HG02840 (cell line): ENCODE data around the gene DOCK2.
"Not testable (repeated sequence)": the region's sequence is repeated elsewhere in the genome, so short reads cannot be mapped to it uniquely, and the experiment has no call there.

ENCODE experiments used
- ATAC-seq: cut with Tn5 transposase; IDR thresholded peaks from one replicate; pipeline ENCODE4 v1.9.1; 2021; ENCODE audit warnings: mild to moderate bottlenecking, moderate library complexity, moderate number of reproducible peaks; ENCODE audit not compliant: unreplicated experiment, low FRiP score

The DOCK2 gene

GRCh38 chr5:169637085-169637548, at the start of gene DOCK2:
DOCK2 (plus strand) TSS chr5:169637275; CDS start chr5:169637327, 52 bp downstream.
- peak; percentile 90 for ATAC-seq

GRCh38 chr5:169590602-169591001, 46.5 kb upstream of the DOCK2 start:
- no peak for ATAC-seq

GRCh38 chr5:169591636-169592035, 45.4 kb upstream of the DOCK2 start:
- ATAC-seq = no peak

- ATAC-seq = no peak
Observed at GRCh38 chr5:169592937-169593650, 44.0 kb upstream of the DOCK2 start.

GRCh38 chr5:169595172-169595820, 41.8 kb upstream of the DOCK2 start:
- ATAC-seq = no peak

- ATAC-seq = no peak
Observed at GRCh38 chr5:169599451-169599850, 37.6 kb upstream of the DOCK2 start.

GRCh38 chr5:169602535-169602934, 34.5 kb upstream of the DOCK2 start:
- ATAC-seq = no peak

- ATAC-seq = no peak
Observed at GRCh38 chr5:169606279-169606678, 30.8 kb upstream of the DOCK2 start.

- no peak for ATAC-seq
Observed at GRCh38 chr5:169607882-169608281, 29.2 kb upstream of the DOCK2 start.

GRCh38 chr5:169609716-169610115, 27.4 kb upstream of the DOCK2 start:
- no peak for ATAC-seq

GRCh38 chr5:169610606-169611005, 26.5 kb upstream of the DOCK2 start:
- ATAC-seq = no peak

- ATAC-seq = no peak
Observed at GRCh38 chr5:169615561-169615960, 21.5 kb upstream of the DOCK2 start.

- ATAC-seq = not testable (repeated sequence)
Observed at GRCh38 chr5:169624307-169624706, 12.8 kb upstream of the DOCK2 start.

- ATAC-seq = no peak
Observed at GRCh38 chr5:169626779-169627178, 10.3 kb upstream of the DOCK2 start.

- no peak for ATAC-seq
Observed at GRCh38 chr5:169627551-169627950, 9.5 kb upstream of the DOCK2 start.

GRCh38 chr5:169628892-169629291, 8.2 kb upstream of the DOCK2 start:
- ATAC-seq = no peak

- no peak for ATAC-seq
Observed at GRCh38 chr5:169629847-169630548, 7.1 kb upstream of the DOCK2 start.

GRCh38 chr5:169631360-169631759, 5.7 kb upstream of the DOCK2 start:
- ATAC-seq = no peak

GRCh38 chr5:169632946-169633345, 4.1 kb upstream of the DOCK2 start:
- no peak for ATAC-seq

- ATAC-seq = no peak
Observed at GRCh38 chr5:169634606-169635005, 2.5 kb upstream of the DOCK2 start.

GRCh38 chr5:169635936-169636335, 1.1 kb upstream of the DOCK2 start:
- ATAC-seq = no peak
